HG02623 (cell line): ENCODE measurements around the gene ADGRG6.
"Not testable (repeated sequence)": the region's sequence is repeated elsewhere in the genome, so short reads cannot be mapped to it uniquely, and the experiment has no call there.

Source experiments
- ATAC-seq: cut with Tn5 transposase; IDR thresholded peaks from one replicate; pipeline ENCODE4 v1.9.1; 2021; ENCODE audit warnings: moderate library complexity; ENCODE audit not compliant: unreplicated experiment

ADGRG6 gene

DNA sequence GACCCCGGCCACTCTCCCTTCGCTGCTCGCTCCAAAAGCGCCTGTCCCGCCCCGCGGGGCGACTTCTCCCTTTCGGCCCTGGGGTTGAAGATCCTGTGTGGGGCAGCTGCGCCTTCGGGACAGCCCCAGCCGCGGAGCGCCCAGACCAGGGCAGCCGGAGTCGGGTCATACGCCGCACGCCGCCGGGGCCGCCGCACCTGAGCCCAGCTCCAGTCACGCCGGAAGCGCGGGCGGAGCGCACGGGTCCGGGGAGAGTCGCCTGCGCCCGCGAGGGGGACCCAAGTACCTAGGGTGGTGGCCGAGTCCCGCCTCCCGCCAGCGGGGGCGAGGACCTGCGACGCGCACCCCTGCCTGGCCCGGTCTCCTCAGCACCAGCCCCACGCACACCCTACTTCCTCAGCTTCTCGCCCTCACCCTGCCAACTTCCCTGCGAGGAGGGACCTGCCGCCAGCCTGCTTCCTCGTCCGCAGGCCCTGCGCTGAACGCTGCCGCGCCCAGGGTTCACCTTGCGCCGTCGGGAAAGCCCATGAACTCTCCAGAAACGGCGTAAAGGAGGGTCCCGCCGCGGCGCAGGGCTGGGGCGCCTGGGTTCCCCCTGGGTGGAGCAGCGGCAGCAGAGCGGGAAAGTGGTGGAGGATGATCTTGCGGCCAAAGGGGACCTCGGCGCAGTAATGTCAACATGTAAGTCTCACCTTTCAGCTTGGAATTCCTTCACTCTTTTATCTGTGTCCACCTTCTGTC, at the start of gene ADGRG6:
Gene ADGRG6 (plus strand): TSS at position 357 of the 741 bp plus-strand sequence. CDS start 323 bp downstream, at position 680.
- ATAC-seq, result peak; percentile 70

DNA sequence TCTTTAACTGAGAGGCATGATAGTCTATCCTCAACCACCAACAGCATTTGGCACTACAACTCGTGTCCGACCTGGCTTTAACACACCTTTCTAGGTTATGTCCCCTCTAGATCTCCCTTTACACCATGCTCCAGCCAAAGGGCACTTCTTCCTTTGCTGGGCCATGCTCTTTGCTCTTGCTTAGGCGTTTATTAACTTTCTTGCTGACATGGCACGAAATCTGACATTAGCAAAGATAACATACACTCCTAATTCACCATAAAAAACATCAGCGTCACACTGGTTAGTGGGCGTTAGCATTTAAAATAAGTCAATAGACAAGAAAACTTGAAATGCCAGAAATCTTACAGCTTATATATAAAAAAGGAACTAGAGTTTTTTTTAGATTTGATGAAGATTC, 47.3 kb upstream of the ADGRG6 start:
- no peak for ATAC-seq

DNA sequence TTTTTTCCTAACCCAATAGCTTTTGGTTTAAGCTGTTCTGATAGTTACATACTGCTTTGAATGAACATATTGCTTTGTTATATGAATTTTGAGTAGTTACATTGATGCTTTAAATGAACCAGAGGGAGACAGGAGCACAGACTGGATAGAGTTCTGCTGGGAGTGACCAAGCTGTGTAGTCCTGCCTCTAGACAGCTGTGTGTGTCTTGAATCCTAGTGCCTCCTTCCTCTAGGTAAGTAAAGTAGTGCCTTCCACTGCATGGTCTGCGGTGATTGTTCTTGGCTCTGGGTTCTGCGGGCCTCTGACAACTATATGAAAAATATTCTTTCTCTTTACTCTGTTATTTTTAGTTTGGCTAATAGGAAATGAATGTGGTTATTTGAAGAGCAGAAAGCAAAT, 46.0 kb upstream of the ADGRG6 start:
- ATAC-seq, result no peak

DNA sequence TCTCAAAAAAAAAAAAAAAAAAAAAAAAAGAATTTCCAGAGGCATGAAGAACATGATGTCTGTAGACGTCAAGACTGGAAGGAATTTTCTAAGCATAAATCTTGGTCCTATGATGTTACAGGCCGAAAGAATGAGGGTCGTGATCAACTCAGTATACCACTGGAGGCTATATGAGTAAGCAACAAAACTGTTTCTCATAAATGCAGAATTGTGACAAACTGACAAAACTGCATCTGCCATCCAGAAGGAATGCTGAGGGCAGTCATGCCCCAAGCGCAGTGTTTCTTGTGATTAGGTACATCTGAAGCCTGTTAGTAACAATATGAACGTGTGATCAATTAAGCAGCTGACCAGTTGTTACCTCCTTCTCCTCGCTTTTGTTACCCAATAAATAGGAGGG, 43.5 kb upstream of the ADGRG6 start:
- ATAC-seq, result no peak

GRCh38 chr6:142258757-142259156, 43.0 kb upstream of the ADGRG6 start:
- no peak for ATAC-seq

- ATAC-seq, result no peak
Observed at GRCh38 chr6:142260748-142261147, 41.1 kb upstream of the ADGRG6 start.

- ATAC-seq, result no peak
Observed at GRCh38 chr6:142262231-142262630, 39.6 kb upstream of the ADGRG6 start.

- ATAC-seq, result no peak
Observed at GRCh38 chr6:142265476-142265875, 36.3 kb upstream of the ADGRG6 start.

- no peak for ATAC-seq
Observed at GRCh38 chr6:142266060-142266459, 35.7 kb upstream of the ADGRG6 start.

GRCh38 chr6:142271476-142271875, 30.3 kb upstream of the ADGRG6 start:
- no peak for ATAC-seq

DNA sequence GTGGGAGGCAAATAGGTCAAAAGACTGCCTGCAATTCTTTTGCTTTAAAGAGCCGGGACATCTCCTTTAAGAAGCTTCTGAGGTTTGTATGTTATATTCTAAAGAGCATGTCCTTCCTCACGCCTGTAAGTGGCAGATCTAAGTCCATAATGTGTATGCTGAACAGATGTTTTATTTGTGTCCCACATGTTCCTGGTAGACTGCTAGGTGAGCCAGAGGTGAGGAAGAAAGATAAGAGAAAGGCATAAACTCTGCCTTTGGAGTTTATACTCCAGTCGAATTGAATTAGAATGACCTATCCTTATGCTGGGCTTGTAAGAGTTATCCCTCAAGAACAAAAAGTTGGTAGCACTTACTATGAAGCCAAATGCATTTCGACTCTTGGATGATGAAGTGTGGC, 27.2 kb upstream of the ADGRG6 start:
- no peak for ATAC-seq

- no peak for ATAC-seq
Observed at GRCh38 chr6:142275236-142276006, 26.4 kb upstream of the ADGRG6 start.

- ATAC-seq, result no peak
Observed at GRCh38 chr6:142276256-142276655, 25.6 kb upstream of the ADGRG6 start.

DNA sequence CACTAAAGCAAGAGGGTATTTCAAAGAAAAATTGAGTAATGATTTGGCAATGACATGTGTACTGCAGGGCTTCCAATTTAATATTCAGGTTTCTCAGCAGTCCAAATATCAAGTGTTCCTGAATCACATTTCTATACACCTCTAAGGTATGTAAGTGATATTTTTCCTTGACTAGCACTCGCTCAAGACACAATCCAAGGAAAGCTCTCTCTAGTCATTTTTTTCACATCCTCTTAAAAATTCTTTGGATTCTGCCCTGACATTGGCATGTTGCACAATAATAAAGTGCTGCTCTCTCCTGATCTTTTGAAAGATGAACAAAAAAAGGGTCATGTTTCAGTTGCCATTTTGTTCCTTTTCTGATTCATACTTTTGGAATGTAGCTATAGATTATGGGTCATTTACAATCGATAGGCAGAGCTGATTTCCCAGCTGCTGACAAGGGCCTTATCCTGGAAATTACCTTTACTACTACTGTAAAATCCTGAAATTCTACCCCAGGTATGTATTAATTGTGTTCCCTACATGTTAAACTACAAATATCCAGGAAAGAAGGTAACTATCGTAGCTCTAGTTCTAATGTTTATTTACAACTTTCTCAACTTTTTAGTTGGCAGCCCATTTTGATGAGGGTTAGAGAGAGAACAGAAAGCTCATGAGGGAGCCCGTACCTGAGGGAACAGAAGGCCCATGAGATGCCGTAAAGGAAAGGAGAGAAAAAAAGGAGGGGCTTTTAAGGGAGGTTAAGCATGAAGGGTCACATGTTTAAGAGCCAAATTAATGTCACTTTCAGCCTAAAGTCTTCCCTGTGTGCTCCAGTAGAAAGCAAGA, 22.2 kb upstream of the ADGRG6 start:
- ATAC-seq, result no peak

DNA sequence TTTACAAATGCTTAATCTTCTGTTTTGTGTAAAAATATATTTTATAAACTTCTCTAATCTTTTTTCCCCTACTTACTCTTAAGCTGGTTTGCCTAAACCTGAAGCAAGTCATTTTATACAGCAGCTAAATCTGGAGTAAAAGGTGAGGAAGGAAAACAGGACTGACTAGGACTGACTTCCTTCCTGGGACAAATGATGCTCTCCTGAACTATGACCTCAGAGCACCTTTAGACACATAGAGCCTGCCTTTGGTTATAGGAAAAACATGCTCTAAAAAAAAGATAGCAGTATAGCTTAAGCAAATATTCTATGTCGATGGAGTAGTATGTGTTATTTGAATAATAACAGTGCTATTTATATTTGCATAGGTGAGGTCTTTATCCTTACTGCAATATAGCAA, 21.5 kb upstream of the ADGRG6 start:
- ATAC-seq, result no peak

- no peak for ATAC-seq
Observed at GRCh38 chr6:142280927-142281326, 20.9 kb upstream of the ADGRG6 start.

DNA sequence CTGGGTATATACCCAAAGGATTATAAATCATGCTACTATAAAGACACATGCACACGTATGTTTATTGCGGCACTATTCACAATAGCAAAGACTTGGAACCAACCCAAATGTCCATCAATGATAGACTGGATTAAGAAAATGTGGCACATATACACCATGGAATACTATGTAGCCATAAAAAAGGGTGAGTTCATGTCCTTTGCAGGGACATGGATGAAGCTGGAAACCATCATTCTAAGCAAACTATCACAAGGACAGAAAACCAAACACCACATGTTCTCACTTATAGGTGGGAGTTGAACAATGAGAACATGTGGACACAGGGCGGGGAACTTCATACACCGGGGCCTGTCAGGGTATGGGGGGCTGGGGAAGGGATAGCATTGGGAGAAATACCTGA, 18.7 kb upstream of the ADGRG6 start:
- not testable (repeated sequence) for ATAC-seq

DNA sequence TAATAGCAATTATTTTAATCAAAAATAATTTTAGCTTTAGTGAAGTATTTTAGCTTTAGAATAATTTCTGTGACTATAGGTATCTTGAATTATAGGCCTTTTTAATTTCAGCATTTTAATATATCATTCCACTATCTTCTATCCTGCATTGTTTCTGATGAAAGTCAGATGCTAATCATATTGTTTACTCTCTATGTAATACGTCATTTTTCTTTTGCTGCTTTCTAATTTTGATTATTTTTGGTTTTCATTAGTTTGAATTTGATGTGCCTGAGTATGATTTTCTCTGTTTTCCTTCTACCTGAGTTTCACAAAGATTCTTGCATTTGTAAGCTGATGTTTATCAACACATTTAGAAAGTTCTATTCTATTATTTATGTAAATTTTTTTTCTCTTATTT, 17.4 kb upstream of the ADGRG6 start:
- no peak for ATAC-seq

DNA sequence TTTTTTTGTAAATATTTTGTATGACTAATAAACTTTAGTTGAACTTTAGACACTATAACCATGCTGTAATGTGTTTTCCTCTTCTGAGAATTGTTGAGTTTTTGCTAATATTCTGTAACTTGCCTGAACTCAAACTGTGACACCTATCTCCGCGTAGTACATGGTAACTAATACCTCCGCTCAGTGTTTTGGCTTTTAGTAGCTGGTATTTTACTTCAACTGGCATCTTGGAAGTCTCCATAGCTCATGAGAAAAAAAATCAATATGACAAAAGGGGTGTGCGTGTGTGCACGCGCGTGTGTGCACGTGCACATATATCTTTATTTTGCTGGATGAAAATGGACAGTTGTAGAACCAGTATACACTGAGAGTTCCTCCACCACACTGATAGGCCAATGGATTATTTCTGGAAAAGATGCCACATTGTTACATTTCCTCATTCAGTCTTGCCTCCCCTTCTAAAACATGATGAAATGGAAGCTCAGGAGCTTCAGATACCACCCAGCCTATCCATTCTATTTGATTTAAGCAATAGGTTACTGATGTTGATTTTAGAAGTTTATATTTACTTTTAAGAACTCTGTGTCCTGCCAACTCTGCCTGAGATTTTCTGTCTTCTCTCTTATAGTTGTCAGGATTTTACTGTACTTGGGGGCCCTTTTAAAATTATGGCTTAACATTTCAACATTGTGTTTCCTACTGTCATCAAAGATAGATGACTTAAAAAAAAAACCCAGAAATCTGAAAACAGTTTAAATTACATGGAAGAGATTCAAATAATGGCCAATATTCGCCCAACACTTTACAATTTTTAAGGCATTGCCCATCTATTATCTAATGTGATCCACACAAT, 16.3 kb upstream of the ADGRG6 start:
- no peak for ATAC-seq

DNA sequence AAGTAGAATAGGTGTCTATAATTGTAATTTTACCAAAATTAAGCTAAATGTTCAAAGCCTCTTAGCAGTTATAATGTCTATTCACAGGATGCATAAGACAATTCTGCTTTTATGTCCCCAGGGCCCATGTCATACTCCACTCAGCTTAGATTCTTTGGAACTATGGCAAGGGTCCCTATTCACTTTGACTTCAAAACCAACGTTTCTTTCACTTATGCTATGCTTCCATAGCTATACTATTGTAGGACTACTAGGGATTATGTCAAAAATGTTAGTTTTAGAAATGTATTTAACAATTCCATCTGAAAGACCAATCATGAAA, 15.8 kb upstream of the ADGRG6 start:
- no peak for ATAC-seq

DNA sequence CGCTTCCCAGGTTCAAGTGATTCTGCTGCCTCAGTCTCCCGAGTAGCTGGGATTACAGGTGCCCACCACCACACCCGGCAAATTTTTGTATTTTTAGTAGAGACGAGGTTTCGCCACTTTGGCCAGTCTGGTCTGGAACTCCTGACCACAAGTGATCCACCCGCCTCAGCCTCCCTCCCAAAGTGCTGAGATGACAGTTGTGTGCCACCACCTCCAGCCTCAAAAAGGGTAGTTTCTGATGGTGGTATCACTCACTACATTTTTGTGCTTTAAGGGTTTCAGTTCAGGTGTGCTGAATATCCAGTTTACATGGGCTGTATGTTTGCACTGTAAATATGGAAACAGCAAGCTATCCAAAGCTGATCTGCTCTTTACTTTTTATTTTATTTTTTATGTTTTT, 12.1 kb upstream of the ADGRG6 start:
- no peak for ATAC-seq
